WTC11 (cell line): Measurements from ENCODE around the gene DHCR7. TPM values are rescaled to one million over a fixed set of nuclear protein-coding genes. Genes with fewer than 3 reads are reported as not detected.

Experiments
- ATAC-seq: fragments of 200-7000 bp; cut with Tn5 transposase; 2 replicates; pipeline ENCODE4 v1.10.0; 2021; ENCODE audit warnings: mild to moderate bottlenecking, moderate library complexity
- CTCF ChIA-PET: fragments of 300-600 bp; sonication (Branson Sonifier 250); formaldehyde crosslinking; loops from one replicate; lab custom pipeline; 2021; ENCODE audit warnings: antibody characterized with exemption; lab: Charles Lee
- POLR2A ChIA-PET: fragments of 350-600 bp; sonication (Branson Sonifier 250); formaldehyde crosslinking; loops from one replicate; lab custom pipeline; 2021; ENCODE audit warnings: antibody characterized with exemption; lab: Charles Lee
- DNase-seq: peaks from one replicate; pipeline ENCODE4 v3.0.0; 2021; ENCODE audit warnings: low spot score
- H3K27ac Mint-ChIP-seq: 2 replicates; pipeline ENCODE4 v1.8.0; 2021; ENCODE audit warnings: mixed read lengths
- H3K27me3 Mint-ChIP-seq: 2 replicates; pipeline ENCODE4 v1.8.0; 2021; ENCODE audit warnings: low read depth, mild to moderate bottlenecking, moderate library complexity, mixed read lengths
- H3K36me3 Mint-ChIP-seq: 2 replicates; pipeline ENCODE4 v1.8.0; 2021; ENCODE audit warnings: mixed read lengths
- H3K4me1 Mint-ChIP-seq: 2 replicates; pipeline ENCODE4 v1.8.0; 2022; ENCODE audit warnings: mixed read lengths
- H3K4me3 Mint-ChIP-seq: 2 replicates; pipeline ENCODE4 v1.8.0; 2021; ENCODE audit warnings: mild to moderate bottlenecking, moderate library complexity, mixed read lengths
- H3K9me3 Mint-ChIP-seq: 2 replicates; pipeline ENCODE4 v1.8.0; 2021; ENCODE audit warnings: mixed read lengths
- ATF1 ChIP-seq: sonication (generic); formaldehyde crosslinking; IDR thresholded peaks from 2 replicates; pipeline ENCODE4 v1.8.1; 2023; ENCODE audit warnings: mild to moderate bottlenecking, moderate library complexity, missing genetic modification reagents
- ATF6 ChIP-seq: sonication (generic); formaldehyde crosslinking; IDR thresholded peaks from 2 replicates; pipeline ENCODE4 v1.8.1; 2023; ENCODE audit warnings: mild to moderate bottlenecking, missing genetic modification reagents
- EMX1 ChIP-seq: fragments of 250-450 bp; sonication (Bioruptor Pico); IDR thresholded peaks from 2 replicates; pipeline ENCODE4 v1.8.0; 2021; ENCODE audit warnings: mild to moderate bottlenecking
- JUN ChIP-seq: sonication (generic); formaldehyde crosslinking; IDR thresholded peaks from 2 replicates; pipeline ENCODE4 v1.8.0; 2023; ENCODE audit warnings: mild to moderate bottlenecking, missing genetic modification reagents
- NR1H2 ChIP-seq: sonication (generic); formaldehyde crosslinking; IDR thresholded peaks from 2 replicates; pipeline ENCODE4 v1.9.0; 2021; ENCODE audit warnings: mild to moderate bottlenecking, moderate library complexity, missing genetic modification reagents
- RELA ChIP-seq: sonication (generic); formaldehyde crosslinking; IDR thresholded peaks from 2 replicates; pipeline ENCODE4 v1.8.1; 2022; ENCODE audit warnings: missing genetic modification reagents, mild to moderate bottlenecking, borderline replicate concordance
- RORB ChIP-seq: fragments of 250-450 bp; sonication (Bioruptor Pico); IDR thresholded peaks from 2 replicates; pipeline ENCODE4 v1.9.0; 2021; ENCODE audit warnings: mild to moderate bottlenecking
- ZBTB43 ChIP-seq: sonication (generic); formaldehyde crosslinking; IDR thresholded peaks from 2 replicates; pipeline ENCODE4 v1.8.1; 2023; ENCODE audit warnings: mild to moderate bottlenecking, missing genetic modification reagents
- ZNF263 ChIP-seq: sonication (generic); formaldehyde crosslinking; IDR thresholded peaks from 2 replicates; pipeline ENCODE4 v1.8.1; 2022; ENCODE audit warnings: low read depth, mild to moderate bottlenecking, moderate library complexity, missing genetic modification reagents
- total RNA-seq: library from RNA; stranded (reverse); gene quantifications from 3 replicates; pipeline ENCODE4 v1.2.3, GENCODE V29; 2021
- TF ChIP-seq, protein P1 (sequence below): sonication (generic); formaldehyde crosslinking; IDR thresholded peaks from 2 replicates; pipeline ENCODE4 v1.8.0; 2023; ENCODE audit warnings: missing genetic modification reagents
- TF ChIP-seq, protein P2 (sequence below): fragments of 250-450 bp; sonication (Bioruptor Pico); IDR thresholded peaks from 2 replicates; pipeline ENCODE4 v1.9.0; 2021; ENCODE audit warnings: mild to moderate bottlenecking, borderline replicate concordance
- TF ChIP-seq, protein P3 (sequence below): sonication (generic); formaldehyde crosslinking; conservative IDR thresholded peaks from 2 replicates; pipeline ENCODE4 v1.8.1; 2023; ENCODE audit warnings: mild to moderate bottlenecking, low read depth, missing genetic modification reagents, moderate library complexity
- TF ChIP-seq, protein P4 (sequence below): fragments of 250-450 bp; sonication (Bioruptor Pico); conservative IDR thresholded peaks from 2 replicates; pipeline ENCODE4 v1.9.0; 2021; ENCODE audit warnings: mild to moderate bottlenecking
- TF ChIP-seq, protein P5 (sequence below): fragments of 250-450 bp; sonication (Bioruptor Pico); IDR thresholded peaks from 2 replicates; pipeline ENCODE4 v1.9.0; 2021; ENCODE audit warnings: mild to moderate bottlenecking

DHCR7 gene
- total RNA-seq, 1 experiment from 2014 or later: 104 TPM

DNA sequence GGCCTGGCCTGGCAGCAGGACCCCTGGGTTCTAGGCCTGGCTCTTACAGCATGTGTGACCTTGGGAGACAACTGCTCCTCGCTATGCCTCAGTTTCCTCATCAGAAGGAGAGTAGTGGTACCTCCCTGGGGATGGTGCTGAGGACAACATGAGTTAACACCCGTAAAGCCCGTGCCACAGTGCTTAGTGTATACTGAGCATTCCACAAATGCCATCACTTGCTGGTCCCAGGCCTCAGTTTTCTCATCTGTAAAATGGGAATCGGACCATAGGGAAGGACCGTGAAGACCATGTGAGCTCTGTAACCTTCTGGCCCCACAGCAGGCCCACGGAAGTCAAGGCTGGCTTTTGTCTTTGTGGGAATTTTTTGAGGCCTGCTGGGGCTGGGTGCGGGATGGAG is 52.4 kb downstream of the DHCR7 start:
- Mint-ChIP-seq H3K4me3 (no peak overlapping the region), H3K27me3 (peaks cover 14% of the 10 kb centered on the region), H3K9me3 (no peaks in the 10 kb centered on the region), H3K27ac (no peak overlapping the region), H3K4me1 (no peaks in the 10 kb centered on the region), H3K36me3 (no peaks in the 10 kb centered on the region)
- ATAC-seq: no peak
- CTCF ChIA-PET: no interaction called here
- TF ChIP-seq, protein P1, sequence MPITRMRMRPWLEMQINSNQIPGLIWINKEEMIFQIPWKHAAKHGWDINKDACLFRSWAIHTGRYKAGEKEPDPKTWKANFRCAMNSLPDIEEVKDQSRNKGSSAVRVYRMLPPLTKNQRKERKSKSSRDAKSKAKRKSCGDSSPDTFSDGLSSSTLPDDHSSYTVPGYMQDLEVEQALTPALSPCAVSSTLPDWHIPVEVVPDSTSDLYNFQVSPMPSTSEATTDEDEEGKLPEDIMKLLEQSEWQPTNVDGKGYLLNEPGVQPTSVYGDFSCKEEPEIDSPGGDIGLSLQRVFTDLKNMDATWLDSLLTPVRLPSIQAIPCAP (CRISPR knock-in tag): no peak
- TF ChIP-seq, protein P2, sequence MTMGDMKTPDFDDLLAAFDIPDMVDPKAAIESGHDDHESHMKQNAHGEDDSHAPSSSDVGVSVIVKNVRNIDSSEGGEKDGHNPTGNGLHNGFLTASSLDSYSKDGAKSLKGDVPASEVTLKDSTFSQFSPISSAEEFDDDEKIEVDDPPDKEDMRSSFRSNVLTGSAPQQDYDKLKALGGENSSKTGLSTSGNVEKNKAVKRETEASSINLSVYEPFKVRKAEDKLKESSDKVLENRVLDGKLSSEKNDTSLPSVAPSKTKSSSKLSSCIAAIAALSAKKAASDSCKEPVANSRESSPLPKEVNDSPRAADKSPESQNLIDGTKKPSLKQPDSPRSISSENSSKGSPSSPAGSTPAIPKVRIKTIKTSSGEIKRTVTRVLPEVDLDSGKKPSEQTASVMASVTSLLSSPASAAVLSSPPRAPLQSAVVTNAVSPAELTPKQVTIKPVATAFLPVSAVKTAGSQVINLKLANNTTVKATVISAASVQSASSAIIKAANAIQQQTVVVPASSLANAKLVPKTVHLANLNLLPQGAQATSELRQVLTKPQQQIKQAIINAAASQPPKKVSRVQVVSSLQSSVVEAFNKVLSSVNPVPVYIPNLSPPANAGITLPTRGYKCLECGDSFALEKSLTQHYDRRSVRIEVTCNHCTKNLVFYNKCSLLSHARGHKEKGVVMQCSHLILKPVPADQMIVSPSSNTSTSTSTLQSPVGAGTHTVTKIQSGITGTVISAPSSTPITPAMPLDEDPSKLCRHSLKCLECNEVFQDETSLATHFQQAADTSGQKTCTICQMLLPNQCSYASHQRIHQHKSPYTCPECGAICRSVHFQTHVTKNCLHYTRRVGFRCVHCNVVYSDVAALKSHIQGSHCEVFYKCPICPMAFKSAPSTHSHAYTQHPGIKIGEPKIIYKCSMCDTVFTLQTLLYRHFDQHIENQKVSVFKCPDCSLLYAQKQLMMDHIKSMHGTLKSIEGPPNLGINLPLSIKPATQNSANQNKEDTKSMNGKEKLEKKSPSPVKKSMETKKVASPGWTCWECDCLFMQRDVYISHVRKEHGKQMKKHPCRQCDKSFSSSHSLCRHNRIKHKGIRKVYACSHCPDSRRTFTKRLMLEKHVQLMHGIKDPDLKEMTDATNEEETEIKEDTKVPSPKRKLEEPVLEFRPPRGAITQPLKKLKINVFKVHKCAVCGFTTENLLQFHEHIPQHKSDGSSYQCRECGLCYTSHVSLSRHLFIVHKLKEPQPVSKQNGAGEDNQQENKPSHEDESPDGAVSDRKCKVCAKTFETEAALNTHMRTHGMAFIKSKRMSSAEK (CRISPR knock-in tag): no peak
- TF ChIP-seq RELA (CRISPR knock-in tag): no peak
- no peak for TF ChIP-seq EMX1
- no peak for DNase-seq
- POLR2A ChIA-PET: no interaction called here

DNA sequence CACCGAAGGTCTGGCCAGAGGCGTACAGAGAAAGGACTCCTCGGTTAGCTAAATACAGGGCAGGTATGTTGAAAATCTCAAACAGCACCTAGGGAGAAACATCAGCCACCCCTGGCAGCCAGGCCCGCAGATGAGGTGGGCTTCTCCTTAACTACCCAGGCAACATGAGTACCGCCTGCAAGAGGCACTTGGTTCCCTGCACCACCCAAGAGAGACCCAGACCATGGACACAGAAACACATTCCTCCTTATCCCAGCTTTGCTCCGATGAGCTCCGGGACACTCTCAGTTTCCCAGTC is 53.0 kb downstream of the DHCR7 start:
- DNase-seq (no peak), ATAC-seq (no peak)
- no peaks in the 10 kb centered on the region for H3K36me3 Mint-ChIP-seq
- no peaks in the 10 kb centered on the region for H3K4me1 Mint-ChIP-seq
- no peak overlapping the region for H3K4me3 Mint-ChIP-seq
- POLR2A ChIA-PET: no interaction called here
- no peaks in the 10 kb centered on the region for H3K9me3 Mint-ChIP-seq
- no peak overlapping the region for H3K27ac Mint-ChIP-seq
- H3K27me3 Mint-ChIP-seq: peaks cover 14% of the 10 kb centered on the region
- CTCF ChIA-PET: no interaction called here
- no peak for TF ChIP-seq ZNF263 (CRISPR knock-in tag)
- TF ChIP-seq ATF1 (CRISPR knock-in tag): no peak
- TF ChIP-seq, all 79 proteins: peak for 0

- no peak for DNase-seq
- H3K27me3 Mint-ChIP-seq: peaks cover 27% of the 10 kb centered on the region
- TF ChIP-seq, protein P3, sequence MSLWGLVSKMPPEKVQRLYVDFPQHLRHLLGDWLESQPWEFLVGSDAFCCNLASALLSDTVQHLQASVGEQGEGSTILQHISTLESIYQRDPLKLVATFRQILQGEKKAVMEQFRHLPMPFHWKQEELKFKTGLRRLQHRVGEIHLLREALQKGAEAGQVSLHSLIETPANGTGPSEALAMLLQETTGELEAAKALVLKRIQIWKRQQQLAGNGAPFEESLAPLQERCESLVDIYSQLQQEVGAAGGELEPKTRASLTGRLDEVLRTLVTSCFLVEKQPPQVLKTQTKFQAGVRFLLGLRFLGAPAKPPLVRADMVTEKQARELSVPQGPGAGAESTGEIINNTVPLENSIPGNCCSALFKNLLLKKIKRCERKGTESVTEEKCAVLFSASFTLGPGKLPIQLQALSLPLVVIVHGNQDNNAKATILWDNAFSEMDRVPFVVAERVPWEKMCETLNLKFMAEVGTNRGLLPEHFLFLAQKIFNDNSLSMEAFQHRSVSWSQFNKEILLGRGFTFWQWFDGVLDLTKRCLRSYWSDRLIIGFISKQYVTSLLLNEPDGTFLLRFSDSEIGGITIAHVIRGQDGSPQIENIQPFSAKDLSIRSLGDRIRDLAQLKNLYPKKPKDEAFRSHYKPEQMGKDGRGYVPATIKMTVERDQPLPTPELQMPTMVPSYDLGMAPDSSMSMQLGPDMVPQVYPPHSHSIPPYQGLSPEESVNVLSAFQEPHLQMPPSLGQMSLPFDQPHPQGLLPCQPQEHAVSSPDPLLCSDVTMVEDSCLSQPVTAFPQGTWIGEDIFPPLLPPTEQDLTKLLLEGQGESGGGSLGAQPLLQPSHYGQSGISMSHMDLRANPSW (CRISPR knock-in tag): no peak
- TF ChIP-seq, protein P4, sequence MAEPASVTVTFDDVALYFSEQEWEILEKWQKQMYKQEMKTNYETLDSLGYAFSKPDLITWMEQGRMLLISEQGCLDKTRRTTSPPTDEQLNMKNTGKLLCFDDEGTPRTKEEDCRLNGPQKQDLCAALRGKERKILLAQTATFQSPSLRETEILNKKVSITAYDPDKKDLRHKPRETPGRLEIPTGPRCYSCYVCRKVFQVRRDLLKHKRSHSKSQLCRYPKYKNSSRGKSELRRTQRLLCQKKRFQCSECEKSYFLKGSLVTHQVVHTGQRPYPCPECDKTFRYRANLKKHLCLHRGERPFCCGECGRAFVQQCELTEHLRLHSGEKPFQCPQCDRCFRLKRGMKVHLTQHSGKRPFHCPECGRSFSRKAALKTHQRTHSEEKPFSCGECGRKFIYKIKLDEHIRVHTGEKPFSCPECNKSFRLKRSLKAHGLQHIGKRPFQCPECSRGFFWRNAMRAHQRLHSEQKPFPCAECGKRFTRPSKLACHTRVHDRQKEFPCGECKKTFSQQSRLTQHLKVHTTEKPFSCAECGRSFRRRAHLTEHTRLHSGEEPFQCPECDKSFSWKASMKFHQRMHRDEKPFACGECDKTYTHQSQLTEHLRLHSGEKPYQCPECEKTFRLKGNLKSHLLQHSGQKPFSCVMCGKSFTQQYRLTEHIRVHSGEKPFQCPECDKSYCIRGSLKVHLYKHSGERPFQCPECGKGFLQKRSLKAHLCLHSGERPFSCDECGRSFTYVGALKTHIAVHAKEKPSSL (CRISPR knock-in tag): no peak
- TF ChIP-seq, protein P5, sequence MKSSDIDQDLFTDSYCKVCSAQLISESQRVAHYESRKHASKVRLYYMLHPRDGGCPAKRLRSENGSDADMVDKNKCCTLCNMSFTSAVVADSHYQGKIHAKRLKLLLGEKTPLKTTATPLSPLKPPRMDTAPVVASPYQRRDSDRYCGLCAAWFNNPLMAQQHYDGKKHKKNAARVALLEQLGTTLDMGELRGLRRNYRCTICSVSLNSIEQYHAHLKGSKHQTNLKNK (CRISPR knock-in tag): no peak
- TF ChIP-seq NR1H2 (CRISPR knock-in tag) (no peak), RORB (no peak), JUN (CRISPR knock-in tag) (no peak), ZBTB43 (CRISPR knock-in tag) (no peak), ATF6 (CRISPR knock-in tag) (no peak)
These were observed 54.9 kb downstream of the DHCR7 start for GRCh38 chr11:71393283-71393682.

More at GRCh38 chr11:71393283-71393682, 54.9 kb downstream of the DHCR7 start:
- Mint-ChIP-seq H3K9me3 (peaks cover 3% of the 10 kb centered on the region), H3K4me1 (no peaks in the 10 kb centered on the region), H3K27ac (no peak overlapping the region), H3K4me3 (no peak overlapping the region), H3K36me3 (peaks cover 2% of the 10 kb centered on the region; the same call in 1 of the 2 replicates)
- ChIA-PET POLR2A (no interaction called here), CTCF (no interaction called here)
- ATAC-seq: no peak
